Superior temporal gyrus (tissue), 1 donor: ENCODE measurements around the gene SPTSSA.

Source experiments
- DNase-seq: peaks from one replicate; pipeline ENCODE4 v3.0.0-alpha.2; 2016; ENCODE audit errors: extremely low spot score

Gene SPTSSA

GRCh38 chr14:34472706-34473279, 10.8 kb upstream of the SPTSSA start:
- DNase-seq, result no peak

- DNase-seq, result no peak
Measured at GRCh38 chr14:34470319-34470718, 8.3 kb upstream of the SPTSSA start.

- no peak for DNase-seq
Measured at GRCh38 chr14:34466691-34467090, 4.7 kb upstream of the SPTSSA start.

GRCh38 chr14:34465069-34465859, 3.2 kb upstream of the SPTSSA start:
- DNase-seq, result no peak

GRCh38 chr14:34463598-34463961, 1.5 kb upstream of the SPTSSA start:
- no peak for DNase-seq

GRCh38 chr14:34461334-34462131, 507 bp downstream of the SPTSSA start:
- DNase-seq, result peak; percentile 61

GRCh38 chr14:34460841-34461240, 1.2 kb downstream of the SPTSSA start:
- no peak for DNase-seq

- DNase-seq, result no peak
Measured at GRCh38 chr14:34460295-34460694, 1.7 kb downstream of the SPTSSA start.

GRCh38 chr14:34457186-34457585, 4.9 kb downstream of the SPTSSA start:
- DNase-seq, result no peak

GRCh38 chr14:34453226-34453625, 8.8 kb downstream of the SPTSSA start:
- DNase-seq, result no peak

- DNase-seq, result no peak
Measured at GRCh38 chr14:34452258-34452822, 9.7 kb downstream of the SPTSSA start.

- DNase-seq, result no peak
Measured at GRCh38 chr14:34450958-34451357, 11.1 kb downstream of the SPTSSA start.

GRCh38 chr14:34450542-34450915, 11.5 kb downstream of the SPTSSA start:
- DNase-seq, result no peak

GRCh38 chr14:34449819-34450541, 12.1 kb downstream of the SPTSSA start:
- no peak for DNase-seq

GRCh38 chr14:34439090-34439489, 22.9 kb downstream of the SPTSSA start:
- DNase-seq, result no peak

GRCh38 chr14:34438438-34438837, 23.6 kb downstream of the SPTSSA start:
- no peak for DNase-seq

GRCh38 chr14:34437729-34438080, 24.3 kb downstream of the SPTSSA start:
- DNase-seq, result no peak

GRCh38 chr14:34436960-34437728, 24.9 kb downstream of the SPTSSA start:
- DNase-seq, result no peak

GRCh38 chr14:34436118-34436905, 25.7 kb downstream of the SPTSSA start:
- DNase-seq, result no peak

- DNase-seq, result no peak
Measured at GRCh38 chr14:34433957-34434356, 28.1 kb downstream of the SPTSSA start.
